Measurements from ENCODE around the gene NRM. TPM values are rescaled to one million over a fixed set of nuclear protein-coding genes. Genes with fewer than 3 reads are reported as not detected.

The NRM gene
- total and polyA plus RNA-seq, 2 of the 13 experiments (the other 11 are each of a cell fraction or from before 2014, with no cell fraction given) = 12.5 to 16.0 TPM

- TF ChIP-seq RERE (CRISPR knock-in tag; IDR thresholded peaks at IDR 0.05; ENCODE audit: low read depth) (no peak), ZNF557 (CRISPR knock-in tag; IDR thresholded peaks at IDR 0.05) (no peak), ZEB1 (IDR thresholded peaks at IDR 0.05; ENCODE audit: insufficient replicate concordance, low read depth) (peak; percentile 88), RAD51 (IDR thresholded peaks at IDR 0.05; ENCODE audit: borderline replicate concordance) (no peak), IKZF4 (CRISPR knock-in tag; IDR thresholded peaks at IDR 0.05; ENCODE audit: borderline replicate concordance, low read depth, not compliant biosample characterization) (peak; percentile 72), TRIM24 (CRISPR knock-in tag; IDR thresholded peaks at IDR 0.05) (no peak), RBAK (CRISPR knock-in tag; IDR thresholded peaks at IDR 0.05) (no peak), ZNF382 (CRISPR knock-in tag; IDR thresholded peaks at IDR 0.05; ENCODE audit: borderline replicate concordance) (no peak), HBP1 (CRISPR knock-in tag; IDR thresholded peaks at IDR 0.05; ENCODE audit: low read depth) (0 out of 2 replicates have a peak, but pooled peaks have one; percentile 40), ZNF124 (CRISPR knock-in tag; IDR thresholded peaks at IDR 0.05) (peak; percentile 27), BRCA1 (CRISPR knock-in tag; IDR thresholded peaks at IDR 0.05) (no peak), CCDC6 (CRISPR knock-in tag; IDR thresholded peaks at IDR 0.05) (no peak; the same call in 1 of the 2 replicates), BCLAF1 (IDR thresholded peaks at IDR 0.05) (no peak), HNRNPK (IDR thresholded peaks at IDR 0.05; ENCODE audit: low read depth, low read length, poor library complexity, severe bottlenecking) (no peak), NCOA5 (CRISPR knock-in tag; IDR thresholded peaks at IDR 0.05) (no peak), ZNF737 (CRISPR knock-in tag; IDR thresholded peaks at IDR 0.05; ENCODE audit: borderline replicate concordance) (peak; percentile 68; the same call in 1 of the 2 replicates), POGZ (CRISPR knock-in tag; IDR thresholded peaks at IDR 0.05) (peak; percentile 50; the same call in 1 of the 2 replicates), NFE2L1 (CRISPR knock-in tag; IDR thresholded peaks at IDR 0.05; ENCODE audit: borderline replicate concordance) (0 out of 2 replicates have a peak, but pooled peaks have one; percentile 62), ZNF3 (CRISPR knock-in tag; IDR thresholded peaks at IDR 0.05) (peak; percentile 100), HHEX (CRISPR knock-in tag; IDR thresholded peaks at IDR 0.05) (no peak), ZFP41 (CRISPR knock-in tag; IDR thresholded peaks at IDR 0.05; ENCODE audit: borderline replicate concordance) (no peak; the same call in 1 of the 2 replicates)
These were observed 18.1 kb downstream of the NRM start, which contains the start of gene DHX16 (continued) for GRCh38 chr6:30672445-30673253.

Data from HepG2 (cell line).